ENCODE measurements around the gene GALNS. TPM values are rescaled to one million over a fixed set of nuclear protein-coding genes. Genes with fewer than 3 reads are reported as not detected.
A peak's percentile ranks its signal among the peaks of the same experiment; 100 is the strongest.

Gene GALNS
- total RNA-seq, 2 donors from 2014 or later = 8.8 to 48.8 TPM

GRCh38 chr16:88882358-88883030 is 25.7 kb upstream of the GALNS start:
- Histone ChIP-seq H3K27ac (no peak overlapping the region), H3K27me3 (no peaks in the 10 kb centered on the region), H3K9me3 (no peaks in the 10 kb centered on the region), H3K4me3 (no peak overlapping the region), H3K36me3 (replicated peaks in 1 of 2; ENCODE audit: insufficient read depth in 1 of 2, low read depth in 2 of 2) (peaks cover 4% of the 10 kb centered on the region in 2 donors), H3K4me1 (no peaks in the 10 kb centered on the region)
- 89 to 90% methylated on average over 11 to 26 of the region's 26 CpGs for WGBS, 2 donors
- TF ChIP-seq POLR2A (IDR thresholded peaks at IDR 0.05) (no peak), CTCF (IDR thresholded peaks at IDR 0.05) (no peak)
- intact Hi-C loops (cut with DNase I) = no loop called here
- ATAC-seq (no peak), DNase-seq (peak in 2 of 4 donors; percentile 10 to 32)

DNA sequence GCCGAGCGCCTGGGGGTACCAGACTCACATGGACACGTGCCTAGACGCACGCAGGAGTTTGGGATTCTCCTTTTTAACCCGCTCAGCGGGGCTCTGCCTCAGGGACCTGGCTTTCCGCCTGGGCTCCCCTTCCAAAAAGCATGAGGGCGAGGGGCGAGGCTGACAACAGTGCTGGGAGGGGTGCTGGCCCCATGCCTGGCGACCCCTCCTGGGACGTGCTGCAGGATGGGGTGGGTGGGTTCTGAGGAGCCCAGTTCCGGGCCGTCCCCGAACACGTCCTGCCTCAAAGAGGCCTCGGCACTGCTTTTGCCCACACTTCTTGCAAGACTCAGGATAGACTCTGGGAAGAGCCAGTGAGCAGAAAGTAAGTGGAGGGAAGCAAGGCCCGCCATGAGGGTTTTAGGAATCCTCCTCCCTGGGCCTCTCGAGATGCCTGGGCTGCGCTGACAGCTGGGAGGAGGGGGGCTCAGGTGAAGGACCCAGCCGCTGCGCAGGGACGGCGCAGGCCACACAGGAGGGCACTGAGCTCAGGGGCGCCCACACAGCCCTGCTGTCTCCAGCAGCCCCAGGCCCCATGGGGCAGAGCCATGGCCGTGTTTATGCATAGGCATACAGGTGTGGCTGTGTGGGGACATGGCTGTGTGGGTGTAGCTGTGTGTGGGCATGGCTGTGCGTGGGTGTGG is 25.1 kb upstream of the GALNS start:
- DNase-seq = no peak
- 86 to 88% methylated on average over 15 to 27 of the region's 27 CpGs for WGBS, 2 donors
- TF ChIP-seq CTCF (IDR thresholded peaks at IDR 0.05) = no peak
- no peak for TF ChIP-seq POLR2A (IDR thresholded peaks at IDR 0.05)
- ATAC-seq = no peak
- no peaks in the 10 kb centered on the region for H3K27me3 ChIP-seq
- peaks cover 4% of the 10 kb centered on the region in 2 donors for H3K36me3 ChIP-seq (replicated peaks in 1 of 2; ENCODE audit: insufficient read depth in 1 of 2, low read depth in 2 of 2)
- H3K9me3 ChIP-seq = no peaks in the 10 kb centered on the region
- H3K4me3 ChIP-seq = no peak overlapping the region
- H3K4me1 ChIP-seq = no peaks in the 10 kb centered on the region
- H3K27ac ChIP-seq = no peak overlapping the region
- intact Hi-C loops (cut with DNase I) = no loop called here

DNA sequence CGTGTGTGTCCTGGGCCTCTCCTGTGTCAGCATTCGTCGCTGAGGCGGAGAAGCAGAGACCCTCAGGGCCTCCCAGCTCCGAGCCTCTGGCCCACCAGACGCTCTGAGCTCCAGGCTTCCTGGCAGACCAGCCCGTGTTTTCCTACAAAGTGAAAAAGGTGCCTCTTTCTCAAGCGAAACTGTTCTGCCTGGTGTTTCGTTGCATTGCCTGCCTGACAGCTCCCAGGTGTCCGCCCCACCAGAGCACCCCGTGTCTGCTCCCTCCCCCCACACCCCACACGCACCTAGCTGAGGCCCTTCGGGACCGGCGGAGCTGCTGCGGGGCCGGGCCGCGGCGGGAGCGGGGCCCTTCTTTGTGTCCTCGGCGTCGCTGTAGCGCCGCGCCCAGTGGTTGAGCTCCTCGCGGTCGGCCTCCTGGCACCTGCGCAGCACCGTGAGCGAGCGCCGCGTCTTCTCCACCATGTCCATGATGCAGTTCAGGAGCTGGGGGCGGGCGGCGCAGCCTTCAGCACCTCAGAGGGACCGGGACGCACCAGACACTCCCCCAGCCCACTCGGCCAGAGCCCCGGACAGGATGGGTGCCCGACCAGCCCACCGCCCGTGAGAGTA is 24.4 kb upstream of the GALNS start:
- Histone ChIP-seq H3K36me3 (replicated peaks in 1 of 2; ENCODE audit: insufficient read depth in 1 of 2, low read depth in 2 of 2) (peaks cover 4% of the 10 kb centered on the region in 2 donors), H3K9me3 (no peaks in the 10 kb centered on the region), H3K27me3 (no peaks in the 10 kb centered on the region), H3K4me3 (no peak overlapping the region), H3K27ac (no peak overlapping the region), H3K4me1 (no peaks in the 10 kb centered on the region)
- WGBS, 2 donors = 48 to 56% methylated on average over 11 to 31 of the region's 46 CpGs
- DNase-seq (no peak), ATAC-seq (no peak)
- intact Hi-C loops (cut with DNase I) = no loop called here
- no peak for TF ChIP-seq POLR2A (IDR thresholded peaks at IDR 0.05)
- TF ChIP-seq CTCF (IDR thresholded peaks at IDR 0.05) = no peak

DNA sequence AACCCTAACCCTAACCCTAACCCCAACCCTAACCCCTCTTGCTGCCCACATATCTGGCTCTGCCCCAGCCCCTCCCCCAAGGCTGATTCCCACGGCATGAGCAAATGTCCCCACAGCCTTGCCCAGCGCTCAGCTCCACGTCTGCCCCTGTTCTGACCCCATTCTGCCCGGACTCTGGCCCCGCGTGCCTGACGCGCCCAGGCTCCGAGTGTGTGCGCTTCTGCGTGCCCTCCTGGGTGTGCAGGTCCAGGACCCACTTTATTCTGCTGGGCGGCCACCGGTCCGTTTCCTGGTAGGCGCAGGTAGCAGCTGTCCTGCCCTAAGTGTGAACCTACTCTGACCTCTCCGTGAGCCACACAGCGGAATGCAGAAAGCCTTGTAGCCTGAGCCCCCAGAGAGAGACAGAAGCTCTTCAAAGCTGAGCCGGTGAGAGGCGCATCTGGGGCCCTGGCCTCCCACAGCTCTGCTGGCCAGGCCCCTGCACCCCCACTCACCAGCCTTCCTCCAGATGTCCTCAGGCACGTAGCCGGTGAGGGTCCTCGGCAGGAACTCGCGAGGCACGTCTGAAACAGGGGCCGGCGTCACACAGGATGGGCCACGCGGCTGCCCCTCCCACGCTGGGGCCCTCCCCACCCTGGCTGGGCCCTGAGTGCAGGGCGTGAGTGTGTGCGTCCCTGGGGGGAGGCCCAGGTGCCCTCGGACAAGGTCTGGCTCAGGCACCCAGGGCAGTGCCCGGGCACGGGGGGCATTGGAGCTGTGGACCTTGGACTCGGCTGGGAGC is 23.7 kb upstream of the GALNS start:
- peaks cover 4% of the 10 kb centered on the region in 2 donors for H3K36me3 ChIP-seq (replicated peaks in 1 of 2; ENCODE audit: insufficient read depth in 1 of 2, low read depth in 2 of 2)
- intact Hi-C loops (cut with DNase I) = no loop called here
- no peak overlapping the region for H3K4me3 ChIP-seq
- no peaks in the 10 kb centered on the region for H3K27me3 ChIP-seq
- DNase-seq = no peak
- H3K27ac ChIP-seq = no peak overlapping the region
- TF ChIP-seq POLR2A (IDR thresholded peaks at IDR 0.05) = no peak
- no peak for TF ChIP-seq CTCF (IDR thresholded peaks at IDR 0.05)
- no peaks in the 10 kb centered on the region for H3K4me1 ChIP-seq
- 74 to 79% methylated on average over 24 to 32 of the region's 36 CpGs for WGBS, 2 donors
- H3K9me3 ChIP-seq = no peaks in the 10 kb centered on the region
- no peak for ATAC-seq
